DOHH2 (cell line): ENCODE data around the gene TEX35.

Experiments
- H3F3A ChIP-seq: fragments of 200-600 bp; sonication (generic), shearing (Covaris generic); 2 replicates; pipeline ENCODE4 v1.6.0; 2016; ENCODE audit warnings: antibody characterized with exemption, mild to moderate bottlenecking; ENCODE audit not compliant: control insufficient read depth, insufficient read depth
- H3K27ac ChIP-seq: fragments of 200-600 bp; sonication (generic); 2 replicates; pipeline ENCODE4 v1.5.1; 2014; ENCODE audit warnings: low read depth, mild to moderate bottlenecking, low read length, moderate library complexity
- H3K27me3 ChIP-seq: fragments of 200-600 bp; sonication (generic); 2 replicates; pipeline ENCODE4 v1.6.1; 2014; ENCODE audit warnings: mild to moderate bottlenecking, low read length, mixed read lengths; ENCODE audit not compliant: control insufficient read depth
- H3K36me3 ChIP-seq: fragments of 200-600 bp; sonication (generic); 2 replicates; pipeline ENCODE4 v1.6.1; 2014; ENCODE audit warnings: mild to moderate bottlenecking, low read length, moderate library complexity, mixed read lengths; ENCODE audit not compliant: control insufficient read depth
- H3K4me1 ChIP-seq: fragments of 200-600 bp; sonication (generic); 2 replicates; pipeline ENCODE4 v1.6.1; 2014; ENCODE audit warnings: mild to moderate bottlenecking, low read length, mixed read lengths; ENCODE audit not compliant: control insufficient read depth
- H3K4me2 ChIP-seq: fragments of 200-600 bp; sonication (generic); 2 replicates; pipeline ENCODE4 v1.6.0; 2014; ENCODE audit warnings: mild to moderate bottlenecking, low read length, moderate library complexity
- H3K4me3 ChIP-seq: fragments of 200-600 bp; sonication (generic); 2 replicates; pipeline ENCODE4 v1.5.1; 2014; ENCODE audit warnings: mild to moderate bottlenecking, low read length, mixed read lengths
- H3K79me2 ChIP-seq: fragments of 200-600 bp; sonication (generic); 2 replicates; pipeline ENCODE4 v1.6.1; 2014; ENCODE audit warnings: mild to moderate bottlenecking, low read length, mixed read lengths; ENCODE audit not compliant: control insufficient read depth
- H3K9me2 ChIP-seq: fragments of 200-600 bp; sonication (generic); replicated peaks from 2 replicates; pipeline ENCODE4 v1.6.1; 2014; ENCODE audit warnings: mild to moderate bottlenecking, low read length, mixed read lengths; ENCODE audit not compliant: control insufficient read depth
- H3K9me3 ChIP-seq: fragments of 200-600 bp; sonication (generic); 2 replicates; pipeline ENCODE4 v1.6.1; 2014; ENCODE audit warnings: antibody characterized with exemption, low read length, mixed read lengths; ENCODE audit not compliant: control insufficient read depth, insufficient read depth
- H4K20me1 ChIP-seq: fragments of 200-600 bp; sonication (generic); 2 replicates; pipeline ENCODE4 v1.6.0; 2014; ENCODE audit warnings: low read depth, mild to moderate bottlenecking, antibody characterized with exemption, low read length, moderate library complexity; ENCODE audit not compliant: control insufficient read depth, insufficient read depth
- EZH2phosphoT487 ChIP-seq: fragments of 200-600 bp; sonication (generic); IDR thresholded peaks from 2 replicates; pipeline ENCODE4 v1.6.1; 2017; ENCODE audit warnings: borderline replicate concordance, mild to moderate bottlenecking, antibody characterized with exemption, low read length, moderate library complexity, mixed read lengths
- TF ChIP-seq, protein P1 (sequence below): fragments of 200-600 bp; sonication (generic); IDR thresholded peaks from one replicate; pipeline ENCODE4 v1.5.1; 2014; ENCODE audit warnings: antibody characterized with exemption, mild to moderate bottlenecking, low read depth, low read length; ENCODE audit not compliant: poor library complexity, severe bottlenecking

TEX35 gene

DNA sequence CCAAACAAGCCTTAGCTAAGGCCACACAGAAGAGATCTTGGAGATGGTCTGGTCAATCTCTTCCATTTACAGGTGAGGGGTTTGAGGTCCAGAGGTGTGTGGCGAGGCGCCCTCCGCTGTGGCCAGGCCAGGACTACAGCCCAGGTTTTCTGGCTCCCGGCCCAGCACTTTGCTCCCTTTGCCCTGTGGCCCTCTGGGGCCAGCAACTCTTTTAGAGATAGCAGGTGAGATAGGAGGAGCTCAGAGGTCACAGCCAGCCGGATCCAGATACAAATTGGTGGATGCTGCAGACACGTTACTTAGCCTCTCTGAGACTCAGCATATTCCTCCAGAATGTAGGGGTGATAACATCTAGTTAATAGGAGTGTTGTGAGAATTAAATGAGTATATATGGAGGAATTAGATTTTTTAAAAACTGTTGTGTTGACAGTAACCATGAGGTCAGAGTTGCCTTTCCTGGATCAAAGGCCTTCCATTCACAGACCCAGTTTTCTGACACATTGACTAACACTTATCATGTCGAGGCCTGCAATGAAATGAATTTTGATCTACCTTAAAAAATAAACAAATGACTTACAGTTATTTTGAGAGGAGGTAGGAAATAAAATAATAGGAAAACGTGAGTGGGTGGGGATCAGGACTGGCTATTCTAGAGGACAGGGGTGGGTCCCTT, 16.6 kb downstream of the TEX35 start:
- no peaks in the 10 kb centered on the region for H4K20me1 ChIP-seq
- TF ChIP-seq EZH2phosphoT487 = no peak
- TF ChIP-seq, protein P1, sequence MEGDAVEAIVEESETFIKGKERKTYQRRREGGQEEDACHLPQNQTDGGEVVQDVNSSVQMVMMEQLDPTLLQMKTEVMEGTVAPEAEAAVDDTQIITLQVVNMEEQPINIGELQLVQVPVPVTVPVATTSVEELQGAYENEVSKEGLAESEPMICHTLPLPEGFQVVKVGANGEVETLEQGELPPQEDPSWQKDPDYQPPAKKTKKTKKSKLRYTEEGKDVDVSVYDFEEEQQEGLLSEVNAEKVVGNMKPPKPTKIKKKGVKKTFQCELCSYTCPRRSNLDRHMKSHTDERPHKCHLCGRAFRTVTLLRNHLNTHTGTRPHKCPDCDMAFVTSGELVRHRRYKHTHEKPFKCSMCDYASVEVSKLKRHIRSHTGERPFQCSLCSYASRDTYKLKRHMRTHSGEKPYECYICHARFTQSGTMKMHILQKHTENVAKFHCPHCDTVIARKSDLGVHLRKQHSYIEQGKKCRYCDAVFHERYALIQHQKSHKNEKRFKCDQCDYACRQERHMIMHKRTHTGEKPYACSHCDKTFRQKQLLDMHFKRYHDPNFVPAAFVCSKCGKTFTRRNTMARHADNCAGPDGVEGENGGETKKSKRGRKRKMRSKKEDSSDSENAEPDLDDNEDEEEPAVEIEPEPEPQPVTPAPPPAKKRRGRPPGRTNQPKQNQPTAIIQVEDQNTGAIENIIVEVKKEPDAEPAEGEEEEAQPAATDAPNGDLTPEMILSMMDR = no peak
- no peak overlapping the region for H3K27ac ChIP-seq
- H3K4me2 ChIP-seq = no peak overlapping the region
- no peaks in the 10 kb centered on the region for H3F3A ChIP-seq
- H3K4me3 ChIP-seq = no peak overlapping the region
- H3K79me2 ChIP-seq = no peaks in the 10 kb centered on the region
- peaks cover 6% of the 10 kb centered on the region for H3K4me1 ChIP-seq
- H3K36me3 ChIP-seq = no peaks in the 10 kb centered on the region
- no peaks in the 10 kb centered on the region for H3K9me2 ChIP-seq
- H3K9me3 ChIP-seq = no peaks in the 10 kb centered on the region
- H3K27me3 ChIP-seq = no peaks in the 10 kb centered on the region

DNA sequence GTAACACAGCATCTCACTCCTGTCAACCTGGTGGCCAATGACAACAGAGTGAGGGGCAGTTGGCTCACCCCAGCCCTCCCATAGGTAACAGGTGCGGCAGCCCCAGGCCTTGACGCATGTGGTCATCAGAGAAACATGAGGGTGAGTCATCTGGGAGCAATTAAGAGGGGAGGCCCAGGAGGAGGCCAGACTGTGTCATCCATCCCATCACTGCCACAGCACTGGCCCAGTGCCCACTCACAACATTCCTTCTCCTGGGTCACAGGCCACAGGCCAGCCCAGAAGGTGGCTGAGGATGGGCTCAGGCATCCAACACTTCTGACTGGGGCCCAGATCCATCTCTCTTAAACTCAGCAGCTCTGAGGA, 17.1 kb downstream of the TEX35 start:
- peaks cover 6% of the 10 kb centered on the region for H3K4me1 ChIP-seq
- no peaks in the 10 kb centered on the region for H3K9me2 ChIP-seq
- H3K36me3 ChIP-seq = no peaks in the 10 kb centered on the region
- TF ChIP-seq EZH2phosphoT487 = no peak
- TF ChIP-seq, protein P1 = no peak
- no peak overlapping the region for H3K4me3 ChIP-seq
- H3F3A ChIP-seq = no peaks in the 10 kb centered on the region
- no peak overlapping the region for H3K27ac ChIP-seq
- H3K79me2 ChIP-seq = no peaks in the 10 kb centered on the region
- H4K20me1 ChIP-seq = no peaks in the 10 kb centered on the region
- H3K4me2 ChIP-seq = no peak overlapping the region
- H3K9me3 ChIP-seq = no peaks in the 10 kb centered on the region
- H3K27me3 ChIP-seq = no peaks in the 10 kb centered on the region

- Histone ChIP-seq H3K4me2 (no peak overlapping the region), H3K4me3 (no peak overlapping the region), H3K9me3 (no peaks in the 10 kb centered on the region), H3K79me2 (no peaks in the 10 kb centered on the region), H3K27me3 (no peaks in the 10 kb centered on the region), H3K36me3 (no peaks in the 10 kb centered on the region), H4K20me1 (no peaks in the 10 kb centered on the region), H3K4me1 (peaks cover 6% of the 10 kb centered on the region), H3K9me2 (no peaks in the 10 kb centered on the region), H3F3A (no peaks in the 10 kb centered on the region), H3K27ac (no peak overlapping the region)
- no peak for TF ChIP-seq EZH2phosphoT487
- TF ChIP-seq, protein P1 = no peak
Measured at GRCh38 chr1:178530502-178530901, 17.6 kb downstream of the TEX35 start.
